GM12874 (cell line): ENCODE data around the gene JAZF1.

Experiments used
- TF ChIP-seq, protein P1 (sequence below): IDR thresholded peaks from 2 replicates; pipeline ENCODE4 v1.5.1; 2011; ENCODE audit warnings: low read depth, mild to moderate bottlenecking, control low read depth, low read length, moderate library complexity; ENCODE audit not compliant: insufficient read depth

Gene JAZF1

DNA sequence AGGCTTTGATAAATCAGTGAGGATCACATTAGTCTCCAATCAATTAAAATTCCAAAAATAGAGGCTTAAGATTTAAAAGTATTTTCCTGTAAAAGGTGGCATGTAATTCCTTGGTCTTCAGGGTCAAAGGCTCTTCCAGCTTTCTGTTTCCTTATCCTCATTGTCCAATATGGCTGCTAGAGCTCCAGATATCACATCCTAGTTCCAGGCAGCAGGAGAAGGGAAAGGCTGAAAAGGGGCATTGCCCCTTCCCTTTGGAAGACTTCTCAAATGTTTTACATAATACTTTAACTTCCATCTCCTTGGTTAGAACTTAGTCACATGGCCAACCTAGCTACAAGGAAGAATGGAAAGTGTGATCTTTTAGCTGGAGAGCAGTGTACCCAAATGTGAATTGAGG, 39.2 kb upstream of the JAZF1 start:
- TF ChIP-seq, protein P1, sequence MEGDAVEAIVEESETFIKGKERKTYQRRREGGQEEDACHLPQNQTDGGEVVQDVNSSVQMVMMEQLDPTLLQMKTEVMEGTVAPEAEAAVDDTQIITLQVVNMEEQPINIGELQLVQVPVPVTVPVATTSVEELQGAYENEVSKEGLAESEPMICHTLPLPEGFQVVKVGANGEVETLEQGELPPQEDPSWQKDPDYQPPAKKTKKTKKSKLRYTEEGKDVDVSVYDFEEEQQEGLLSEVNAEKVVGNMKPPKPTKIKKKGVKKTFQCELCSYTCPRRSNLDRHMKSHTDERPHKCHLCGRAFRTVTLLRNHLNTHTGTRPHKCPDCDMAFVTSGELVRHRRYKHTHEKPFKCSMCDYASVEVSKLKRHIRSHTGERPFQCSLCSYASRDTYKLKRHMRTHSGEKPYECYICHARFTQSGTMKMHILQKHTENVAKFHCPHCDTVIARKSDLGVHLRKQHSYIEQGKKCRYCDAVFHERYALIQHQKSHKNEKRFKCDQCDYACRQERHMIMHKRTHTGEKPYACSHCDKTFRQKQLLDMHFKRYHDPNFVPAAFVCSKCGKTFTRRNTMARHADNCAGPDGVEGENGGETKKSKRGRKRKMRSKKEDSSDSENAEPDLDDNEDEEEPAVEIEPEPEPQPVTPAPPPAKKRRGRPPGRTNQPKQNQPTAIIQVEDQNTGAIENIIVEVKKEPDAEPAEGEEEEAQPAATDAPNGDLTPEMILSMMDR: no peak

DNA sequence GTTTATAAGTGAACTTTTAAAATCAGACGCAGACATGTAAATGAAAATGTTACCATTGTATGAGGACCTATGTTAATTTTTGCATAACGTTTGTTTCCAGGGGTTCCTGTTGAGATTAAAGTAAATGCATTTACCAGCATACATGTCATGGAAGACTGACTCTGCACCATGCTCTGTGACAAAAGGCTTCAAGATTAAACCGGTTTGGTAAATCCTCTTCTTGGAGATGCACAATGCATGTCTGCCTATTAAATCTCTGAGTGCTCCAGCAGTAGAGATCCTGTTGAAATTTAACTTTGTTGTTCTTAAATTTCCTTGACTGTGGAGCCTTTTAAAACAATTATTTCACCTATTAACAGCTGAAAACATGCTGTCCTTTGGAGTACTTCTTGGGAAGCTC, 36.5 kb upstream of the JAZF1 start:
- TF ChIP-seq, protein P1: no peak

DNA sequence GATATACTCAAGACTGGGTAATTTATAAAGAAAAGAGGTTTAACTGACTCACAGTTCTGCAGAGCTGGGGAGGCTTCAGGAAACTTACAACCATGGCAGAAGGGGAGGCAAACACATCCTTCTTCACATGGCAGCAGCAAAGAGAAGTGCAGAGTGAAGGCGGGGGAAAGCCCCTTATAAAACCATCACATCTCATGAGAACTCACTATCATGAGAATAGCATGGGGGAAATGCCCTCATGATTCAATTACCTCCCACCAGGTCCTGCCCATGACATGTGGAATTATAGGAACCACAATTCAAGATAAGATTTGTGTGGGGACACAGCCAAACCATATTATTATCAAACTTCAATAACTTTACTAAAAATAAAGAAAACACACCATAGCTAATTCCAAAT, 30.4 kb upstream of the JAZF1 start:
- TF ChIP-seq, protein P1: no peak

DNA sequence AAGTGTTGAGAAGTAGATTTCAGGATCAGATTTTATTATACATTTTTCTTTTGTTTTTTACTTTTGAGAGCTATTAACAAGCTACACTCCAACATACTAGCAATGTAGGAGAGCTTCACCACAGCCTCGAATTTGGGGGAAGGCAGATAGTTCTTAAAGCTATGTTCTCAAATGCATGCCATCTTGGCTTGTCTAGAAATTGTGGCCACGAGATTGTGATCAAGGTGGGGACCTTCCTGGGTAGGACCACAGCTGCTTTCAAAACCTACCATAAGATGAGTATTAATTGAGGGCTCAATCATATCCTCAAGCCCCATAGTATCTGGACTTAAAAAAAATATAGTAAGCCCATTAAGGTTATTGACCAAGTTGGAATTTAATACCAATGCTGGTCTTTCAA, 27.9 kb upstream of the JAZF1 start:
- TF ChIP-seq, protein P1: no peak

DNA sequence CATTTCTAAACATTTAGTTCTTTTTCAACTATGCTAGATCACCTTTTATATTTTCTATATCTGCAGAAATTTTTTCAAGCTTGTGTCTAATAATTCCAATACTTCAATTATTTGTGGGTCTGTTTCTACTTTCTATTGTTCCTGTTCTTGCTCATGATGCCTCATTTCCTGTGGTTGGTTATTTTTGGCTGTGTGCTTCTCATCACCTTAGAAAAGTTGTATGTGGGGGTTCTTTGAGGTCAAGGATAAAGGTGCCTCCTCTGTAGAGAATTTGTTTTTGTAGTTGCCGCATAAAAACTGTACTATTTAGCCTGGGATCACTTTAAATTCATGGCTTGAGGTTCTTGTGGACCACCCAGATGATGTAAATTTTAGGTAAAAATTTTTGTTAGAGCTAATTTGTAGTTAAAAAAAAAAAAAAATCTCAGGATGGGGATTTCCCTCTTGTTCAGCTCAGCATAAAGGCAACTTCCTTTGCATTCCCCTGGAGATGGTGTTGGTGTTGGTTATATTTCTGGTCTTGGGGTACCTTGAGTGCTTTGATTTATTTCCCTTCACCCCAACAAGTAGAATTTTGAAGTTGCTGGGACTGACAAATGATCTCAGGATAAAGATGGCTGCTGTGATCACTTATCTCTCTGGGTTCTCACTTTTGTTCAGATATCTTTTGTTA, 27.0 kb upstream of the JAZF1 start:
- TF ChIP-seq, protein P1: no peak

DNA sequence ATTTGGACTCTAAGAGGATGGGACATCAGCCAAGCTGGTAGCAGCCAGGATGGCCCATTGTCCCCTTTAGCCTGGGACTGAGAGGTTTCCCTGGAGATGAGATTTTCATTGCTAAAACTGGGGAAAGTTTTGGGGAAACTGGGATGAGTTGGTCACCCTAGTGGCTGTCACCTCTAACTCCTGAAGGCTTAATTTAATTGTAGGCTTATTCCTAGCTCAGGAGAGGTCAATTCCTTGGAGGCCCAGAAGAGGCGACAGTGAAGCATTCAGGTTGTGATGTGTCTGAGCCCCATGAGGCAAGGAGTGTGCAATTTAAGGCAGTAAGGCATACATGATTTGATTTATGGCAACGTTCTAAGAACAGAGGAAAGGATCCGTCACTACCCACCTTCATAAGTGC, 24.9 kb upstream of the JAZF1 start:
- TF ChIP-seq, protein P1: no peak

DNA sequence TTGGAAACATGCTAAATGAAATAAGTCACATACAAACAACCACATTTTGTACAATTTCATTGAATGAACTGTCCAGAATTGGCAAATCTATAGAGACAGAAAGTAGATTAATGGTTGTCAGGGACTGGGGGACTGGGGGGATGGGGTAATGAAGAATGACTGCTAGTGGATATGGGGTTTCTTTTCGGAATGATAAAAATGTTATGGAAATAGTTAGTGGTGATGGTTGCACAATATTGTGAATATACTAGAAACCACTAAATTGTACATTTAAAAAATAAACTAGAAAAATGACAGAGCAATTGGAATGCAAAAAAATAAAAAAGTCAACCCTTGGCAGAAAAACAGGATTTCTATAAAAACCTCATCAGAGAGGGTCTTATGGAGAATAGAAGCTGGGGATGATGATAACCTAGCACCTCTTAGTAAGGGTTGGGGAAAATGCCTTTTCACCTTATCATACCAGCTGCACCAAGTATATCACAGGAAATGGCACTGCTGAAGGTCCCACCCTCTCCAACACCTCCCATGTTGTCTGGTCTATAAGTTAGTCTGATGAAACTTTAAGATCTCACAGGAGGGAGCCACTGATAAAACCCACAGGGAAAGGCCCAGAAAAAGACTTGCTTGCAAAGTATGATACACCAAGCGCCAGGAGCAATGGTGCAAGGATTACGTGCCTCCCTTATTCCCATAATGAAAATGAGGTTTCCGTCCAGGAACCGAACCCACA, 23.1 kb upstream of the JAZF1 start:
- TF ChIP-seq, protein P1: no peak
